Measurements from ENCODE around the gene PRR14.

GRCh38 chr16:30660424-30661261 lies 9.9 kb downstream of the PRR14 start:
- TF ChIP-seq CTCF (IDR thresholded peaks at IDR 0.05) (no peak), EZH2 (IDR thresholded peaks at IDR 0.05) (no peak)
